ENCODE data around the gene OGDHL. TPM values are rescaled to one million over a fixed set of nuclear protein-coding genes. Genes with fewer than 3 reads are reported as not detected.
"Not testable (repeated sequence)": the region's sequence is repeated elsewhere in the genome, so short reads cannot be mapped to it uniquely, and the experiment has no call there.

The OGDHL gene
- total and polyA plus RNA-seq, 8 donors = 0.31 to 26.8 (median 3.7) TPM; not detected in 1

GRCh38 chr10:49733866-49734265, 28.3 kb downstream of the OGDHL start:
- intact Hi-C loops (cut with DNase I; ENCODE audit: low total_unique reads) = no loop called here
- WGBS, 5 donors = 80 to 90% (median 85%) methylated on average over 7 of the region's 7 CpGs

GRCh38 chr10:49726593-49726992, 35.5 kb downstream of the OGDHL start:
- Histone ChIP-seq H3K36me3 (no peaks in the 10 kb centered on the region), H3K4me3 (no peak overlapping the region), H3K9me3 (peaks cover 0 to 12% (median 4%) of the 10 kb centered on the region in 4 donors), H3K4me1 (no peaks in the 10 kb centered on the region), H3K27me3 (no peaks in the 10 kb centered on the region), H3K27ac (no peak overlapping the region)
- TF ChIP-seq EP300 (IDR thresholded peaks at IDR 0.05) (no peak), POLR2AphosphoS5 (IDR thresholded peaks at IDR 0.05) (no peak), POLR2A (IDR thresholded peaks at IDR 0.05) (no peak)
- TF ChIP-seq, protein P1, sequence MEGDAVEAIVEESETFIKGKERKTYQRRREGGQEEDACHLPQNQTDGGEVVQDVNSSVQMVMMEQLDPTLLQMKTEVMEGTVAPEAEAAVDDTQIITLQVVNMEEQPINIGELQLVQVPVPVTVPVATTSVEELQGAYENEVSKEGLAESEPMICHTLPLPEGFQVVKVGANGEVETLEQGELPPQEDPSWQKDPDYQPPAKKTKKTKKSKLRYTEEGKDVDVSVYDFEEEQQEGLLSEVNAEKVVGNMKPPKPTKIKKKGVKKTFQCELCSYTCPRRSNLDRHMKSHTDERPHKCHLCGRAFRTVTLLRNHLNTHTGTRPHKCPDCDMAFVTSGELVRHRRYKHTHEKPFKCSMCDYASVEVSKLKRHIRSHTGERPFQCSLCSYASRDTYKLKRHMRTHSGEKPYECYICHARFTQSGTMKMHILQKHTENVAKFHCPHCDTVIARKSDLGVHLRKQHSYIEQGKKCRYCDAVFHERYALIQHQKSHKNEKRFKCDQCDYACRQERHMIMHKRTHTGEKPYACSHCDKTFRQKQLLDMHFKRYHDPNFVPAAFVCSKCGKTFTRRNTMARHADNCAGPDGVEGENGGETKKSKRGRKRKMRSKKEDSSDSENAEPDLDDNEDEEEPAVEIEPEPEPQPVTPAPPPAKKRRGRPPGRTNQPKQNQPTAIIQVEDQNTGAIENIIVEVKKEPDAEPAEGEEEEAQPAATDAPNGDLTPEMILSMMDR (IDR thresholded peaks at IDR 0.05) = no peak
- 49 to 68% (median 57%) methylated on average over 2 of the region's 2 CpGs for WGBS, 5 donors
- intact Hi-C loops (cut with DNase I; ENCODE audit: low total_unique reads) = no loop called here
- no peak for DNase-seq

More at GRCh38 chr10:49733866-49734265, 28.3 kb downstream of the OGDHL start:
- Histone ChIP-seq H3K36me3 (no peaks in the 10 kb centered on the region), H3K4me1 (no peaks in the 10 kb centered on the region), H3K27me3 (no peaks in the 10 kb centered on the region), H3K9me3 (no peaks in the 10 kb centered on the region), H3K4me3 (no peak overlapping the region), H3K27ac (no peak overlapping the region)
- no peak for DNase-seq
- TF ChIP-seq POLR2AphosphoS5 (IDR thresholded peaks at IDR 0.05) = no peak
- TF ChIP-seq EP300 (IDR thresholded peaks at IDR 0.05) = no peak
- TF ChIP-seq POLR2A (IDR thresholded peaks at IDR 0.05) = no peak
- TF ChIP-seq, protein P1 (IDR thresholded peaks at IDR 0.05) = no peak

DNA sequence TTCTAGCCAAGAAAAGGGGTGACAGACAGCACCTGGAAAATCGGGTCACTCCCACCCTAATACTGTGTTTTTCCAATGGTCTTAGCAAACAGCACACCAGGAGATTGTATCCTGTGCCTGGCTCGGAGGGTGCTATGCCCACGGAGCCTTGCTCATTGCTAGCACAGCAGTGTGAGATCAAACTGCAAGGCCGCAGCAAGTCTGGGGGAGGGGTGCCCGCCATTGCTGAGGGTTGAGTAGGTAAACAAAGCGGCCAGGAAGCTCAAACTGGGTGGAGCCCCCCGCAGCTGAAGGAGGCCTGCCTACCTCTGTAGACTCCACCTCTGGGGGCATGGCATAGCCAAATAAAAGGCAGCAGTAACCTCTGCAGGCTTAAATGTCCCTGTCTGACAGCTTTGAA, 47.0 kb downstream of the OGDHL start:
- intact Hi-C loops (cut with DNase I; ENCODE audit: low total_unique reads); H3K4me3 ChIP-seq; H3K4me1 ChIP-seq; H3K36me3 ChIP-seq; H3K27ac ChIP-seq; DNase-seq: not testable (repeated sequence)
- WGBS, 5 donors = 85 to 92% (median 91%) methylated on average over 4 to 7 of the region's 7 CpGs
- H3K9me3 ChIP-seq = peaks cover 0 to 11% (median 8%) of the 10 kb centered on the region in 4 donors
- peaks cover 0 to 10% (median 0%) of the 10 kb centered on the region in 3 donors for H3K27me3 ChIP-seq

GRCh38 chr10:49713266-49713665, 48.9 kb downstream of the OGDHL start:
- Histone ChIP-seq H3K4me3 (no peak overlapping the region), H3K4me1 (no peaks in the 10 kb centered on the region), H3K36me3 (no peaks in the 10 kb centered on the region), H3K27ac (no peak overlapping the region), H3K9me3 (peaks cover 0 to 11% (median 8%) of the 10 kb centered on the region in 4 donors), H3K27me3 (peaks cover 0 to 10% (median 0%) of the 10 kb centered on the region in 3 donors)
- intact Hi-C loops (cut with DNase I; ENCODE audit: low total_unique reads) = no loop called here
- WGBS, 5 donors = 67 to 79% (median 69%) methylated on average over 5 of the region's 5 CpGs
- DNase-seq = no peak
- TF ChIP-seq POLR2A (IDR thresholded peaks at IDR 0.05) (no peak), POLR2AphosphoS5 (IDR thresholded peaks at IDR 0.05) (no peak), EP300 (IDR thresholded peaks at IDR 0.05) (no peak)
- TF ChIP-seq, protein P1 (IDR thresholded peaks at IDR 0.05) = no peak

- Histone ChIP-seq H3K36me3 (no peaks in the 10 kb centered on the region), H3K27me3 (peaks cover 0 to 10% (median 0%) of the 10 kb centered on the region in 3 donors), H3K27ac (no peak overlapping the region), H3K4me1 (no peaks in the 10 kb centered on the region), H3K4me3 (no peak overlapping the region), H3K9me3 (peaks cover 0 to 11% (median 8%) of the 10 kb centered on the region in 4 donors)
- 45 to 53% (median 50%) methylated on average over 8 of the region's 8 CpGs for WGBS, 5 donors
- no peak for DNase-seq
- TF ChIP-seq EP300 (IDR thresholded peaks at IDR 0.05) = no peak
- no peak for TF ChIP-seq POLR2AphosphoS5 (IDR thresholded peaks at IDR 0.05)
- TF ChIP-seq, protein P1 (IDR thresholded peaks at IDR 0.05) = no peak
- TF ChIP-seq POLR2A (IDR thresholded peaks at IDR 0.05) = no peak
- intact Hi-C loops (cut with DNase I; ENCODE audit: low total_unique reads) = no loop called here
These were observed 50.6 kb downstream of the OGDHL start for GRCh38 chr10:49711481-49711880.

All from stomach (tissue), 9 donors.